HG03066 (cell line): ENCODE results near the gene CIRBP.

Experiments
- ATAC-seq: cut with Tn5 transposase; IDR thresholded peaks from one replicate; pipeline ENCODE4 v1.9.1; 2021; ENCODE audit warnings: low read depth; ENCODE audit not compliant: unreplicated experiment

The CIRBP gene

GRCh38 chr19:1266129-1266915, 2.8 kb upstream of the CIRBP start:
- ATAC-seq, result peak; percentile 30

- ATAC-seq, result peak; percentile 12
Measured at GRCh38 chr19:1266916-1267476, 2.1 kb upstream of the CIRBP start.

DNA sequence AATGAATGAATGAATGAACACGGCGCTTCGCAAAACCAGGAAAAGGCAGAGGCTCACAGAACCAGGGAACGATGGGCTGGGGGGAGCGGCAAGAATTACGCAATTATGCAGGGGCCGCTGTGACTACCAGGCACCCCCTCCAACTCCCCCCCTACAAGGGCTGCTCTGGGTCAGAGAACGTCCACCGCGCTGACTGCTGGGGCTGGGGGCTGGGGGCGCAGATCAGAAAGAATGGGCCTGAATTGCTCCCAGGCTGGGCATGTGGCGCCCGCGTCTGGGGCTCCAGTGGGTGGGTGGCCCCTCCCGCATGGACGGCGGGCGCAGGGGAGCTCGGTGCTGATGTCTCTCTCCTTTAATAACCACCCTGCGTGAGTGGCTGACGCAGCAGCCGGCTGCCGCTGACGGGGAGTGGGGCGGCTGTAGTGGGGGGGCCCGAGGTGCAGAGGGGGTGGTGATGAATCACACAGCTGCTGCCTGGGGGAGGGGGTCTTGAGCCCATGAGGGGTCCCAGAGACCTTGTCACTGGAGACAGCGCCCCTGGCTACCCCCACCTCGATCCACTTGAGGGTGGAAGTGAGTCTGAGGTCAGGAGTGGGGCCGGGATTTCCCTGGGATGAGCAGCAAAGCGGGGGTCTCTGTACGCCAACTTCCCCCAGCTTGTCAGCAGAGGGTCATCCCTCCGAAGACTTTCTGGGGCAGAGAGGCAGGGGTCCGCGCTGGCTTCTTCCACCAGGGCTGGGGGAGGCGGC, 1.5 kb upstream of the CIRBP start:
- no peak for ATAC-seq

- ATAC-seq, result no peak
Measured at GRCh38 chr19:1268226-1269064, 687 bp upstream of the CIRBP start.

DNA sequence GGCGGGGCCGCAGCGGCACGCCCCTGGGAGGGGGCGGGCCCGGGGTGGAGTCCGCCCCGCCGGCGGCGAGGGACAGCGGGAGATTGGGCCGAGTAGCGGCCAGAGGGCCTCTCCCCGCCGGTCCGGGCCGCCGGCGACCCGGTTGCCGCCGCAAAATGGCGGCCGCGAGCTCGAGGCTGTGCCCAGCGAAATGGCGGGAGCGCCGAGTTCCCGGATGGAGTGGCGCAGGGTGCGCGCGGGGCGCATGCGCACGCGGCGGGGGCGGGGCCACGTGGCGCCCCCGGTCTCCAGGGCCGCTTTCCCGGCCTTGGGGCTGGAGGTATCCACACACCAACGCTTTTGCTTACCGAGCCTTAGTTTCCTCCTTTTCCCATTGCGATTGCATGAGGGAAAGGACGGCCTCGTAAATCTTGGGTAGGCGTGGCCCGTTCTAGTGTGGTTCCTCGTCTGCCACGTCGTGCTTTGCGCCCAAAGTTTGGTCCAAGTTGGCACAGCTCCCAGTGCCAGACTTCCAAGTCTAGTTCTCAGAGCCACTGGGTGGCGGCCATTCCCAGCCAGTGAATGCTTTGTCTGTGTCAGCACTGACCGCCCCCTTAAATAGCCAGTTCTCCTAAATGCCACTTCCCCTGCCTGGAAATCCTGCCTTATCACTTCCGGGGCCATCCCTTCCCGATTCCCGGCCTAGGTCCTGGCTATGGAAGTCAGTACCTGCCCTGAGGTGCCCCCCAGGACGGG, 513 bp downstream of the CIRBP start:
- peak; percentile 13 for ATAC-seq

- ATAC-seq, result no peak
Measured at GRCh38 chr19:1270213-1270853, 1.2 kb downstream of the CIRBP start.

DNA sequence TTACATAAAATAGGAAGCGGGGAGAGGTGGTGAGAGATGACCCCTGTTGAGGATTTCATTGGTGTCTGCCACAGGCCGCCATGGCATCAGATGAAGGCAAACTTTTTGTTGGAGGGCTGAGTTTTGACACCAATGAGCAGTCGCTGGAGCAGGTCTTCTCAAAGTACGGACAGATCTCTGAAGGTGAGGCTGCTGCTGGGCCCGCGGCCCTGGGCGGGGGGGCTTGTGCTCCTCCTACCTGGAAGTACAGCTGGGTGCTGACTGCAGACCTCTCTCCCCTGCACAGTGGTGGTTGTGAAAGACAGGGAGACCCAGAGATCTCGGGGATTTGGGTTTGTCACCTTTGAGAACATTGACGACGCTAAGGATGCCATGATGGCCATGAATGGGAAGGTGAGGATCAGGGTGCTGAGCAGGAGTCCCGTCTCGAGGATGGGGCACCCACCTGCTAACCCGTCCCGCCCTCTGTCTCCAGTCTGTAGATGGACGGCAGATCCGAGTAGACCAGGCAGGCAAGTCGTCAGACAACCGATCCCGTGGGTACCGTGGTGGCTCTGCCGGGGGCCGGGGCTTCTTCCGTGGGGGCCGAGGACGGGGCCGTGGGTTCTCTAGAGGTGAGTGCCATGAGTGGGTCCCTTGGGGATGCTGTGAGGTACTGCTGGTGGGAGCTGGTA, 1.9 kb downstream of the CIRBP start:
- ATAC-seq, result no peak

DNA sequence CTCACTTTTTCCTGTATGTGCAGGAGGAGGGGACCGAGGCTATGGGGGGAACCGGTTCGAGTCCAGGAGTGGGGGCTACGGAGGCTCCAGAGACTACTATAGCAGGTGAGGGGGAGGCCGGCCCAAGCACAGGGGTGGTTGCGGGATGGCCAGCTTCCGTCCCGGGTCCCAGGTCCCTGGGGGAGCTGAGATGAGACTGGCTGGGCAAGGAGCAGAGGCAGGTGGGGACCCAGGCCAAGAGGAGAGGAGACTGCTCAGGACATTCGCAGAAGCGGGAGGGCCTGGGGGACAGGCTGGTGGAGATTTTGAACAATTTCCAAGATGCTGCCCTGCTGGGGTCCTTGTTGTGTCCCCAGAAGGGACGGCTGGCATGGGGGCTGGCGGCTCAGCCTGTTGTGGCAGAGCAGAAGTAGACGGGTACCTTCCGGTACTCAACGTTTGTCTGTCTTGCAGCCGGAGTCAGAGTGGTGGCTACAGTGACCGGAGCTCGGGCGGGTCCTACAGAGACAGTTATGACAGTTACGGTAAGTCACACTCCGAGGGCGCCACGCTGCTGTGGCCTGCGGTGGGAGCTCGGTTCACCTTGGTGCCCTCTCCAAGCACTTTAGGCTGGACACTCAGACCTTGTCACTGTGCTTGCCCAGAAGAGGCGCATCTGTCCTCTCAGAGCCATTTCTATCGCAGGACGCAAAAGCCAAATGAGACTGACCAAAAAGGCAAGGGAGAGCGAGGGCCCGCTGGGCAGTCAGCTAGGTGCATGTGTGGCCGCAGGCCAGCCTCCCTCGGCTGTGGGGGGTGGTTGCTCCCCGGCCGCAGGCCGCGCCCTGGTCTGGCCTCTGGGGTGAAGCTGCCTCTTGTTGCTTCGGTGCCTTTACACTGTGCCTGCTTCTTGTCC, 2.6 kb downstream of the CIRBP start:
- no peak for ATAC-seq

DNA sequence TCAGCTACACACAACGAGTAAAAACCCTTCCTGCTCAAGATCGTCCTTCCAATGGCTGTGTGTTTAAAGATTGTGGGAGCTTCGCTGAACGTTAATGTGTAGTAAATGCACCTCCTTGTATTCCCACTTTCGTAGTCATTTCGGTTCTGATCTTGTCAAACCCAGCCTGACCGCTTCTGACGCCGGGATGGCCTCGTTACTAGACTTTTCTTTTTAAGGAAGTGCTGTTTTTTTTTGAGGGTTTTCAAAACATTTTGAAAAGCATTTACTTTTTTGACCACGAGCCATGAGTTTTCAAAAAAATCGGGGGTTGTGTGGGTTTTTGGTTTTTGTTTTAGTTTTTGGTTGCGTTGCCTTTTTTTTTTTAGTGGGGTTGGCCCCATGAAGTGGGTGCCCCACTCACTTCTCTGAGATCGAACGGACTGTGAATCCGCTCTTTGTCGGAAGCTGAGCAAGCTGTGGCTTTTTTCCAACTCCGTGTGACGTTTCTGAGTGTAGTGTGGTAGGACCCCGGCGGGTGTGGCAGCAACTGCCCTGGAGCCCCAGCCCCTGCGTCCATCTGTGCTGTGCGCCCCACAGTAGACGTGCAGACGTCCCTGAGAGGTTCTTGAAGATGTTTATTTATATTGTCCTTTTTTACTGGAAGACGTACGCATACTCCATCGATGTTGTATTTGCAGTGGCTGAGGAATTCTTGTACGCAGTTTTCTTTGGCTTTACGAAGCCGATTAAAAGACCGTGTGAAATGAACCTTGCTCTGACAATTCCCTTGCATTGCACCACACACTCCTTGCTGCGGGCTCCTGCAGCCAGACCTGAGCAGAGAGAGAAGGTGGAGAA, 3.5 kb downstream of the CIRBP start:
- no peak for ATAC-seq

DNA sequence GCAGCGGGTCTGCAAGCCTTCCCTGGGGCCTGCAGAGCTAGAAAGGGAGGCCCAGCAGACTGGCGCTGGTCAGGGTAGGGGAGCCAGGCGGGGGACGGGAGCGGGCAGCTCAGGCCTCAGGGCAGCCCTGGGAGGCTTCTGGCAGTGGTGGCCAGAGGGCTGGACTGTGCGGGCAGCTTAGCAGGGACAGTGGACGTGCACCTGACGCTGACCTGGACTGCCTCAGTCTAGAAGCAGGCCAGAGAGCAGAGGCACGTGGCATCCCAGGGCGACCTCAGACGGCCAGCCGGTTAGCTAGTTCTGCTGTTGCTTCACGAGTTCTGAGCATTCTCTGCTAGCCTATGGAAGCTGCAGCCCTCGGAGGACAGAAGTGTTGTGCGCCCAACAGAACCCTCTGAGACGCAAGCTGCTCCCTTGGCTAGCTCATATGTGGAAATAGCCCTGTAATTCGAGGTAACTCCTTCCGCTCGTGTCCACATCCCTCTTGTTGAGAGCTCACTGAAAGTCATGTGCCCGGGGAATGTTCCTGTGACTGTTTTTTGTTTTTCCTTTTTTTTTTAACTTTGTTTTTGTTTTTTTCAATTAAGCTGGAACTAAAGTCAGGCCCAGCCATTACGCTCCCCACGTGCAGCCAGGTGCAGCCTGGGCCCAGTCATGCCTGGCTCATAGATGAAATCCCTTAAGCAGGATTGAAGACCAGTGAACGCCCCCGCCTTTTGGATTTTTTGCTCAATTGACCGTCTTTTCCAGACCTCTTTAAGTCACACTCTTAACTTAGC, 4.3 kb downstream of the CIRBP start:
- ATAC-seq, result no peak

DNA sequence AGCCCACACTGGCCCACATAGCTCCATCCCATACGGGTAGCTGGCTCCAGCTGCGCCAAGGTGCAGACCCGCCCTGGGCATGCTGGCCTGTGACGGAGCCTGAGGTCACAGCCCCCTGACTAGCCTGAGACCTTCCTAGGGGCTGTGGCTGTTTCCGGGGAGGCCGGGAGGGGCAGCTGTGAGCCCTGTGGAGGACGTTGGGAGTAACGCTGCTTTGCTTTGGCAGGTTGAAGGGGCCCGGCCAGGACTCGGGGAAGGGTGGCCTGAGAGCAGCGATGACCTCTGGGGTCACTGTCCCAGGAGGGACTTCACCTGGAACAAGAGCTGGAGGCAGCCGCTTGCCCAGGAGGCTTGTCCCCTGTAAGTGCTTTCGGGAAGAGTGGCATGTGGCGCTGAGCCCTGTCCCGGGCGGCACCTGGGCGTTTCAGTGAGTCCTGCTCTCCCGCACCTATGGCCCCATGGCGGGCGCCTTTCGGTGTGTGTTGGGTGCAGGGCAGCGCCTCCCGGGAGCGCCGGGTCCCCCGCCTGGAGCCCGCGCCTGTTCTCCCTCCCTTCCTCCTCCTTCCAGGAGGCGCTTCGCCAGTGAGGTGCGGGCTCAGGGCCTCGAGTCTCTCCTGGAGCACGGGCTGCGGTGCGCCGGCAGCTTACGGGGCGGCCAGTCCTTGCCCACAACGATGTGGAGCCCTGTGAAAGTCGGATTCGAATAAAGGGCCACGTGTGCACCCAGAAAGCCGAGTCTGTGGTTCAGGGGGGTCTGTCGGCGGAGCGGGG, 5.1 kb downstream of the CIRBP start:
- ATAC-seq, result no peak

- ATAC-seq, result no peak
Measured at GRCh38 chr19:1274852-1275259, 5.7 kb downstream of the CIRBP start.

- peak; percentile 66 for ATAC-seq
Measured at GRCh38 chr19:1275260-1275975, 6.3 kb downstream of the CIRBP start, which contains the start of gene FAM174C. Gene FAM174C, plus strand, starts transcription at chr19:1275530. Its CDS starts 20 bp downstream, at chr19:1275550.

GRCh38 chr19:1275976-1276627, 7.0 kb downstream of the CIRBP start:
- no peak for ATAC-seq
